Activated T-helper 1 cell treated with anti-CD3 and anti-CD28 coated beads, Interleukin-12 subunit alpha, Interleukin-12 subunit beta, Interleukin-2, Interleukin-4 antibody, amounts not matched to agents 30 ng/mL and 10 ng/mL and 1 ng/mL, durations not matched to agents 14 hours and 24 hours and 36 hours (primary cell): Measurements from ENCODE around the gene FOCAD. TPM values are rescaled to one million over a fixed set of nuclear protein-coding genes. Genes with fewer than 3 reads are reported as not detected.
A peak's percentile ranks its signal among the peaks of the same experiment; 100 is the strongest.

Source experiments
- DNase-seq: peaks from one replicate; pipeline ENCODE4 v3.0.0; 2021; ENCODE audit warnings: low spot score
- H3K27ac Mint-ChIP-seq: one replicate; pipeline ENCODE4 v1.8.0; 2021; ENCODE audit warnings: mild to moderate bottlenecking, mixed read lengths
- H3K27me3 Mint-ChIP-seq: one replicate; pipeline ENCODE4 v1.8.0; 2022; ENCODE audit warnings: mild to moderate bottlenecking, moderate library complexity, mixed read lengths; ENCODE audit not compliant: insufficient read depth
- H3K36me3 Mint-ChIP-seq: one replicate; pipeline ENCODE4 v1.8.0; 2021; ENCODE audit warnings: low read depth, mixed read lengths
- H3K4me1 Mint-ChIP-seq: one replicate; pipeline ENCODE4 v1.8.0; 2021; ENCODE audit warnings: low read depth, mixed read lengths
- H3K4me3 Mint-ChIP-seq: one replicate; pipeline ENCODE4 v1.8.0; 2021; ENCODE audit warnings: mild to moderate bottlenecking, moderate library complexity, mixed read lengths
- H3K9me3 Mint-ChIP-seq: one replicate; pipeline ENCODE4 v1.8.0; 2021; ENCODE audit warnings: mixed read lengths
- intact Hi-C: fragments of 100-400 bp; cut with micrococcal nuclease; formaldehyde crosslinking; loops from one replicate; pipeline ENCODE4 v1.15.1; 2024
- total RNA-seq: library from RNA; stranded (reverse); gene quantifications from 2 replicates; pipeline ENCODE4 v1.2.3, GENCODE V29; 2022

FOCAD gene
- total RNA-seq, 1 donor from 2014 or later = 31.2 TPM

GRCh38 chr9:20838218-20838617 is 154.2 kb downstream of the FOCAD start:
- no peaks in the 10 kb centered on the region for H3K36me3 Mint-ChIP-seq

GRCh38 chr9:20844916-20845315 is 160.9 kb downstream of the FOCAD start:
- DNase-seq = no peak
- intact Hi-C loops = no loop called here
- Mint-ChIP-seq H3K27me3 (no peaks in the 10 kb centered on the region), H3K36me3 (no peaks in the 10 kb centered on the region), H3K4me3 (no peak overlapping the region), H3K4me1 (no peaks in the 10 kb centered on the region), H3K27ac (no peak overlapping the region), H3K9me3 (peaks cover 9% of the 10 kb centered on the region)

More at GRCh38 chr9:20838218-20838617, 154.2 kb downstream of the FOCAD start:
- H3K9me3 Mint-ChIP-seq = peaks cover 9% of the 10 kb centered on the region
- intact Hi-C loops = loop anchor here (10.0 kb wide), 1 partner anchor 143 kb away; no protein-coding TSS in a partner anchor
- no peak for DNase-seq
- H3K4me3 Mint-ChIP-seq = no peak overlapping the region
- no peak overlapping the region for H3K27ac Mint-ChIP-seq
- H3K27me3 Mint-ChIP-seq = no peaks in the 10 kb centered on the region
- peaks cover 7% of the 10 kb centered on the region for H3K4me1 Mint-ChIP-seq

GRCh38 chr9:20848490-20848889 is 164.4 kb downstream of the FOCAD start:
- Mint-ChIP-seq H3K36me3 (no peaks in the 10 kb centered on the region), H3K4me1 (no peaks in the 10 kb centered on the region), H3K27me3 (peaks cover 2% of the 10 kb centered on the region), H3K4me3 (no peak overlapping the region), H3K27ac (no peak overlapping the region), H3K9me3 (no peaks in the 10 kb centered on the region)
- intact Hi-C loops = no loop called here
- DNase-seq = no peak

GRCh38 chr9:20853866-20854265 is 169.8 kb downstream of the FOCAD start:
- Mint-ChIP-seq H3K27me3 (peaks cover 2% of the 10 kb centered on the region), H3K36me3 (no peaks in the 10 kb centered on the region), H3K4me1 (no peaks in the 10 kb centered on the region), H3K27ac (no peak overlapping the region), H3K9me3 (peaks cover 14% of the 10 kb centered on the region), H3K4me3 (no peak overlapping the region)
- DNase-seq = no peak
- intact Hi-C loops = no loop called here

- intact Hi-C loops = no loop called here
- no peak for DNase-seq
- Mint-ChIP-seq H3K4me3 (no peak overlapping the region), H3K9me3 (peaks cover 14% of the 10 kb centered on the region), H3K36me3 (no peaks in the 10 kb centered on the region), H3K27ac (no peak overlapping the region), H3K27me3 (peaks cover 2% of the 10 kb centered on the region), H3K4me1 (no peaks in the 10 kb centered on the region)
These were observed 170.4 kb downstream of the FOCAD start for GRCh38 chr9:20854444-20854843.

GRCh38 chr9:20863945-20864344 is 179.9 kb downstream of the FOCAD start:
- no peak overlapping the region for H3K27ac Mint-ChIP-seq
- H3K9me3 Mint-ChIP-seq = no peaks in the 10 kb centered on the region
- intact Hi-C loops = no loop called here
- H3K36me3 Mint-ChIP-seq = peaks cover 12% of the 10 kb centered on the region
- DNase-seq = no peak
- H3K4me3 Mint-ChIP-seq = no peak overlapping the region
- peaks cover 7% of the 10 kb centered on the region for H3K4me1 Mint-ChIP-seq
- H3K27me3 Mint-ChIP-seq = no peaks in the 10 kb centered on the region

GRCh38 chr9:20865347-20865746 is 181.3 kb downstream of the FOCAD start:
- H3K4me3 Mint-ChIP-seq = no peak overlapping the region
- intact Hi-C loops = no loop called here
- no peak for DNase-seq
- no peaks in the 10 kb centered on the region for H3K27me3 Mint-ChIP-seq
- H3K4me1 Mint-ChIP-seq = peaks cover 7% of the 10 kb centered on the region
- H3K36me3 Mint-ChIP-seq = peaks cover 16% of the 10 kb centered on the region
- H3K27ac Mint-ChIP-seq = no peak overlapping the region
- no peaks in the 10 kb centered on the region for H3K9me3 Mint-ChIP-seq

- H3K9me3 Mint-ChIP-seq = no peaks in the 10 kb centered on the region
- peaks cover 18% of the 10 kb centered on the region for H3K4me1 Mint-ChIP-seq
- H3K36me3 Mint-ChIP-seq = peaks cover 14% of the 10 kb centered on the region
- H3K4me3 Mint-ChIP-seq = no peak overlapping the region
- intact Hi-C loops = no loop called here
- no peak for DNase-seq
- no peaks in the 10 kb centered on the region for H3K27me3 Mint-ChIP-seq
- H3K27ac Mint-ChIP-seq = no peak overlapping the region
These were observed 186.1 kb downstream of the FOCAD start for GRCh38 chr9:20870115-20870514.

- peaks cover 9% of the 10 kb centered on the region for H3K36me3 Mint-ChIP-seq
- intact Hi-C loops = no loop called here
- H3K27ac Mint-ChIP-seq = no peak overlapping the region
- no peak for DNase-seq
- peaks cover 13% of the 10 kb centered on the region for H3K4me1 Mint-ChIP-seq
- H3K27me3 Mint-ChIP-seq = no peaks in the 10 kb centered on the region
- H3K4me3 Mint-ChIP-seq = no peak overlapping the region
- H3K9me3 Mint-ChIP-seq = no peaks in the 10 kb centered on the region
These were observed 188.4 kb downstream of the FOCAD start for GRCh38 chr9:20872340-20872977.

- Mint-ChIP-seq H3K27me3 (no peaks in the 10 kb centered on the region), H3K4me1 (peaks cover 13% of the 10 kb centered on the region), H3K36me3 (peaks cover 13% of the 10 kb centered on the region), H3K27ac (no peak overlapping the region), H3K4me3 (no peak overlapping the region), H3K9me3 (no peaks in the 10 kb centered on the region)
- intact Hi-C loops = no loop called here
- DNase-seq = no peak
These were observed 189.3 kb downstream of the FOCAD start for GRCh38 chr9:20873240-20873865.

- no peaks in the 10 kb centered on the region for H3K9me3 Mint-ChIP-seq
- no peaks in the 10 kb centered on the region for H3K27me3 Mint-ChIP-seq
- H3K27ac Mint-ChIP-seq = no peak overlapping the region
- no peak for DNase-seq
- H3K4me1 Mint-ChIP-seq = no peaks in the 10 kb centered on the region
- H3K4me3 Mint-ChIP-seq = no peak overlapping the region
- intact Hi-C loops = no loop called here
- peaks cover 10% of the 10 kb centered on the region for H3K36me3 Mint-ChIP-seq
These were observed 196.2 kb downstream of the FOCAD start for GRCh38 chr9:20880271-20880670.

GRCh38 chr9:20880675-20881074 is 196.6 kb downstream of the FOCAD start:
- no peaks in the 10 kb centered on the region for H3K4me1 Mint-ChIP-seq
- no peak overlapping the region for H3K4me3 Mint-ChIP-seq
- DNase-seq = no peak
- no peak overlapping the region for H3K27ac Mint-ChIP-seq
- no peaks in the 10 kb centered on the region for H3K27me3 Mint-ChIP-seq
- intact Hi-C loops = no loop called here
- peaks cover 10% of the 10 kb centered on the region for H3K36me3 Mint-ChIP-seq
- no peaks in the 10 kb centered on the region for H3K9me3 Mint-ChIP-seq

GRCh38 chr9:20884985-20885593 is 201.0 kb downstream of the FOCAD start:
- no peak overlapping the region for H3K27ac Mint-ChIP-seq
- DNase-seq = peak; percentile 12
- peaks cover 9% of the 10 kb centered on the region for H3K36me3 Mint-ChIP-seq
- H3K4me3 Mint-ChIP-seq = no peak overlapping the region
- H3K9me3 Mint-ChIP-seq = no peaks in the 10 kb centered on the region
- no peaks in the 10 kb centered on the region for H3K27me3 Mint-ChIP-seq
- intact Hi-C loops = loop anchor here (1.0 to 5.0 kb wide), 5 partner anchors 42 to 528 kb away; no protein-coding TSS in a partner anchor
- H3K4me1 Mint-ChIP-seq = no peaks in the 10 kb centered on the region
